IMR-90 (cell line): ENCODE measurements around the gene PLEKHJ1. TPM values are rescaled to one million over a fixed set of nuclear protein-coding genes. Genes with fewer than 3 reads are reported as not detected.

Experiments used
- ATAC-seq: fragments of 200-7000 bp; cut with Tn5 transposase; 2 replicates; pipeline ENCODE4 v1.9.1; 2020; ENCODE audit warnings: low read depth, mild to moderate bottlenecking, moderate library complexity
- BruUV-seq: library from RNA; stranded (reverse); fragments of 400-500 nt; replicated peaks from 2 replicates; lab custom pipeline; 2021; lab: Mats Ljungman, UMichigan
- CTCF ChIA-PET: fragments of 300-600 bp; formaldehyde crosslinking; extraction: SDS; loops from one replicate; lab custom pipeline; 2021; ENCODE audit warnings: antibody characterized with exemption; lab: Yijun Ruan, JAX
- POLR2A ChIA-PET: fragments of 300-600 bp; sonication (Branson Sonifier 250); formaldehyde crosslinking; loops from one replicate; lab custom pipeline; 2022; ENCODE audit warnings: antibody characterized with exemption; ENCODE audit not compliant: unreplicated experiment; lab: Charles Lee
- DNase-seq: peaks from one replicate; pipeline ENCODE4 v3.0.0; 2013
- H2AFZ ChIP-seq: replicated peaks from 2 replicates; pipeline ENCODE3; 2013; ENCODE audit warnings: low read length, mild to moderate bottlenecking; ENCODE audit not compliant: poor library complexity
- H2AK5ac ChIP-seq: 2 replicates; pipeline ENCODE4 v1.6.1; 2013; ENCODE audit warnings: low read depth, low read length, inconsistent platforms
- H2AK9ac ChIP-seq: replicated peaks from 2 replicates; pipeline ENCODE3; 2013; ENCODE audit warnings: mild to moderate bottlenecking, low read depth, low read length, moderate library complexity; ENCODE audit not compliant: poor library complexity
- H2BK120ac ChIP-seq: 2 replicates; pipeline ENCODE4 v1.6.1; 2013; ENCODE audit warnings: low read depth, low read length, inconsistent platforms
- H2BK15ac ChIP-seq: 3 replicates; pipeline ENCODE4 v1.6.1; 2013; ENCODE audit warnings: low read depth, low read length, inconsistent platforms
- H2BK20ac ChIP-seq: 2 replicates; pipeline ENCODE4 v1.6.1; 2013; ENCODE audit warnings: low read depth, mild to moderate bottlenecking, inconsistent platforms, low read length, moderate library complexity
- H2BK5ac ChIP-seq: 2 replicates; pipeline ENCODE4 v1.6.1; 2013; ENCODE audit warnings: mild to moderate bottlenecking, low read depth, low read length, inconsistent platforms; ENCODE audit not compliant: poor library complexity, severe bottlenecking
- H3K14ac ChIP-seq: replicated peaks from 2 replicates; pipeline ENCODE4 v1.6.1; 2013; ENCODE audit warnings: low read depth, low read length, inconsistent platforms
- H3K18ac ChIP-seq: 2 replicates; pipeline ENCODE4 v1.6.1; 2013; ENCODE audit warnings: low read depth, low read length, control low read depth
- H3K23ac ChIP-seq: 2 replicates; pipeline ENCODE4 v1.6.1; 2013; ENCODE audit warnings: low read depth, low read length, inconsistent platforms
- H3K27ac ChIP-seq: 2 replicates; pipeline ENCODE4 v1.5.1; 2013; ENCODE audit warnings: mild to moderate bottlenecking, control low read depth, low read length; ENCODE audit not compliant: insufficient read depth
- H3K27me3 ChIP-seq: 2 replicates; pipeline ENCODE4 v1.6.1; 2013; ENCODE audit warnings: low read length; ENCODE audit not compliant: control insufficient read depth, insufficient read depth
- H3K36me3 ChIP-seq: 2 replicates; pipeline ENCODE4 v1.6.1; 2013; ENCODE audit warnings: low read length, mixed read lengths; ENCODE audit not compliant: control insufficient read depth, insufficient read depth
- H3K4ac ChIP-seq: 2 replicates; pipeline ENCODE4 v1.6.1; 2013; ENCODE audit warnings: low read depth, low read length, inconsistent platforms
- H3K4me1 ChIP-seq: 2 replicates; pipeline ENCODE4 v1.6.1; 2013; ENCODE audit warnings: low read length, mixed read lengths; ENCODE audit not compliant: control insufficient read depth, insufficient read depth
- H3K4me2 ChIP-seq: 2 replicates; pipeline ENCODE4 v1.6.1; 2013; ENCODE audit warnings: low read depth, mild to moderate bottlenecking, control low read depth, low read length, moderate library complexity
- H3K4me3 ChIP-seq: 2 replicates; pipeline ENCODE4 v1.5.1; 2013; ENCODE audit warnings: low read depth, mild to moderate bottlenecking, control low read depth, low read length, moderate library complexity; ENCODE audit not compliant: insufficient read depth
- H3K56ac ChIP-seq: 2 replicates; pipeline ENCODE4 v1.6.1; 2013; ENCODE audit warnings: low read length, inconsistent platforms; ENCODE audit not compliant: insufficient read depth; ENCODE audit errors: extremely low read depth
- H3K79me1 ChIP-seq, 2 experiments: 2 replicates each; pipeline ENCODE4 v1.6.1; 2013; ENCODE audit warnings: low read length in 2 of 2, inconsistent platforms in 1 of 2, low read depth in 1 of 2
- H3K9ac ChIP-seq: 2 replicates; pipeline ENCODE4 v1.6.1; 2013; ENCODE audit warnings: low read depth, low read length, control low read depth
- H3K9me1 ChIP-seq: 2 replicates; pipeline ENCODE4 v1.6.1; 2013; ENCODE audit warnings: low read length, inconsistent platforms; ENCODE audit not compliant: insufficient read depth
- H3K9me3 ChIP-seq: 2 replicates; pipeline ENCODE4 v1.6.1; 2013; ENCODE audit warnings: low read length; ENCODE audit not compliant: control insufficient read depth, insufficient read depth
- H4K20me1 ChIP-seq: 2 replicates; pipeline ENCODE4 v1.6.1; 2013; ENCODE audit warnings: low read length, inconsistent platforms; ENCODE audit not compliant: insufficient read depth
- H4K5ac ChIP-seq: 2 replicates; pipeline ENCODE4 v1.6.1; 2013; ENCODE audit warnings: mild to moderate bottlenecking, low read depth, low read length, control low read depth
- H4K8ac ChIP-seq, 2 experiments: 2 replicates each; pipeline ENCODE4 v1.6.1; 2013; ENCODE audit warnings: low read depth in 2 of 2, low read length in 2 of 2, control low read depth in 1 of 2, inconsistent platforms in 1 of 2
- H4K91ac ChIP-seq: 2 replicates; pipeline ENCODE4 v1.6.1; 2013; ENCODE audit warnings: low read depth, low read length, inconsistent platforms; ENCODE audit not compliant: insufficient read depth
- CEBPB ChIP-seq: IDR thresholded peaks from 2 replicates; pipeline ENCODE4 v1.6.1; 2012; ENCODE audit warnings: low read depth, low read length, improper control_type of control experiment
- ELK1 ChIP-seq: fragments of 150-350 bp; IDR thresholded peaks from 2 replicates; pipeline ENCODE4 v1.6.1; 2016; ENCODE audit warnings: low read depth, mild to moderate bottlenecking, low read length, moderate library complexity, borderline replicate concordance
- FOS ChIP-seq: fragments of 150-350 bp; IDR thresholded peaks from 2 replicates; pipeline ENCODE4 v1.6.1; 2016; ENCODE audit warnings: low read depth, low read length
- NFE2L2 ChIP-seq: fragments of 150-350 bp; IDR thresholded peaks from 2 replicates; pipeline ENCODE4 v1.6.1; 2016; ENCODE audit warnings: low read depth, mild to moderate bottlenecking, low read length
- USF2 ChIP-seq: fragments of 150-350 bp; IDR thresholded peaks from 2 replicates; pipeline ENCODE4 v1.6.1; 2017; ENCODE audit warnings: mild to moderate bottlenecking, antibody characterized with exemption, low read length, low read depth
- WGBS, 2 experiments: methylation state at CpG; one replicate each; pipeline versions ENCODE4 v1.1.5 to v1.1.7; 2013; ENCODE audit warnings: missing lambda C conversion rate in 2 of 2; ENCODE audit not compliant: insufficient read length in 1 of 2; ENCODE audit errors: extremely low coverage in 2 of 2; 5-methylcytosine and 5-hydroxymethylcytosine counted together
- dilution Hi-C: fragments of 300-500 bp; cut with HindIII; formaldehyde crosslinking; loops from one replicate; pipeline ENCODE4 v1.14.3; 2018; ENCODE audit warnings: low sequenced_read_pairs; ENCODE audit not compliant: unreplicated experiment
- in situ Hi-C: fragments of 300-500 bp; cut with MboI; formaldehyde crosslinking; loops from 3 replicates; pipeline ENCODE4 v1.14.3; 2019; ENCODE audit warnings: low sequenced_read_pairs, inconsistent platforms, mixed read lengths
- intact Hi-C: fragments of 100-400 bp; cut with micrococcal nuclease; formaldehyde crosslinking; loops from 2 replicates; pipeline ENCODE4 v1.10.0; 2022
- polyA plus RNA-seq, 3 experiments: library from polyadenylated mRNA; depleted of rRNA; stranded (reverse); fragments of >200 nt; gene quantifications; 2 replicates each; pipeline ENCODE4 v1.2.3, GENCODE V29; 2012; ENCODE audit warnings: low replicate concordance in 1 of 3
- total RNA-seq: library from RNA; depleted of rRNA; stranded (reverse); fragments of >200 nt; gene quantifications from 2 replicates; pipeline ENCODE4 v1.2.3, GENCODE V29; 2012

The PLEKHJ1 gene
- total and polyA plus RNA-seq, 2 of the 4 experiments (the other 2 are of a cell fraction) = 31.7 to 62.8 TPM

- no peaks in the 10 kb centered on the region for H3K9me3 ChIP-seq
- no peak overlapping the region for H3K4ac ChIP-seq
- H2BK120ac ChIP-seq = no peak overlapping the region
- no peak overlapping the region for H2AK5ac ChIP-seq
- no TSS peak for BruUV-seq
- peak overlapping the region; percentile 31; the same call in 1 of the 2 replicates for H3K4me2 ChIP-seq
- no peak overlapping the region; a peak in 1 of 4 replicates for H4K8ac ChIP-seq
- WGBS, 2 experiments = 81% methylated on average over 4 of the region's 9 CpGs; no CpG with 5 or more reads in 1 of the 2 experiments
- TF ChIP-seq CEBPB (peak; percentile 20; the same call in 1 of the 2 replicates), USF2 (no peak), FOS (no peak), NFE2L2 (no peak), ELK1 (no peak)
- no peak overlapping the region for H4K5ac ChIP-seq
- H3K79me1 ChIP-seq = peaks cover 7 to 42% of the 10 kb centered on the region in 2 experiments
- ChIA-PET POLR2A (interaction anchor here (0.5 to 0.6 kb wide), 2 partner anchors 338 to 644 kb away, joined by 3 to 4 read pairs; no protein-coding TSS in a partner anchor), CTCF (interaction anchor here (0.6 kb wide), 1 partner anchor 29 kb away, joined by 5 read pairs; no protein-coding TSS in a partner anchor)
- H3K36me3 ChIP-seq = peaks cover 34% of the 10 kb centered on the region
- no peak for ATAC-seq
- H3K18ac ChIP-seq = no peak overlapping the region
- no peak overlapping the region for H3K27ac ChIP-seq
- no peak overlapping the region for H4K91ac ChIP-seq
- in situ Hi-C loops = loop anchor here (10.0 kb wide), 1 partner anchor 341 kb away; no protein-coding TSS in a partner anchor
- no peak overlapping the region for H2AFZ ChIP-seq
- no peak overlapping the region for H3K14ac ChIP-seq
- no peaks in the 10 kb centered on the region; the same call in 1 of the 2 replicates for H3K9me1 ChIP-seq
- intact Hi-C loops = loop anchor here (5.0 kb wide), 1 partner anchor 117 kb away; no protein-coding TSS in a partner anchor
- dilution Hi-C loops = no loop called here
- H3K4me3 ChIP-seq = no peak overlapping the region
- peak overlapping the region; percentile 25 for H2AK9ac ChIP-seq
- no peak overlapping the region for H2BK20ac ChIP-seq
- no peak overlapping the region for H3K23ac ChIP-seq
- DNase-seq = no peak
- no peak overlapping the region for H2BK15ac ChIP-seq
- 0 out of 2 replicates have a peak overlapping the region, but pooled peaks have one; percentile 20 for H3K9ac ChIP-seq
- no peaks in the 10 kb centered on the region for H3K27me3 ChIP-seq
- no peak overlapping the region for H3K56ac ChIP-seq
- H2BK5ac ChIP-seq = no peak overlapping the region
- peaks cover 14% of the 10 kb centered on the region for H3K4me1 ChIP-seq
- peaks cover 78% of the 10 kb centered on the region for H4K20me1 ChIP-seq
These were observed 38.1 kb upstream of the PLEKHJ1 start for GRCh38 chr19:2274185-2274711.
